Stimulated activated CD8-positive, alpha-beta memory T cell treated with anti-CD3 and anti-CD28 coated beads, Interleukin-7, amount 100 ng/mL, for 24 hours (primary cell): ENCODE measurements around the gene NXN.
"Not testable (repeated sequence)": the region's sequence is repeated elsewhere in the genome, so short reads cannot be mapped to it uniquely, and the experiment has no call there.

ENCODE experiments used
- DNase-seq: peaks from one replicate; pipeline ENCODE4 v3.0.0-alpha.2; 2020; ENCODE audit warnings: low read depth

Gene NXN

DNA sequence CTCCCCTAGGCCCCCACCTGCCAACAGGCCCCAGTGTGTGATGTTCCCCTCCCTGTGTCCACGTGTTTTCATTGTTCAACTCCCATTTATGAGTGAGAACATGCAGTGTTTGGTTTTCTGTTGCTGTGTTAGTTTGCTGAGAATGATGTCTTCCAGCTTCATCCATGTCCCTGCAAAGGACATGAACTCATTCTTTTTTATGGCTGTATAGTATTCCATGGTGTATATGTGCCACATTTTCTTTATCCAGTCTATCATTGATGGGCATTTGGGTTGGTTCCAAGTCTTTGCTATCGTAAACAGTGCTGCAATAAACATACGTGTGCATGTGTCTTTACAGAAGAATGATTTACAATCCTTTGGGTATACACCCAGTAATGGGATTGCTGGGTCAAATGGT, 150.0 kb downstream of the NXN start:
- DNase-seq, result not testable (repeated sequence)

DNA sequence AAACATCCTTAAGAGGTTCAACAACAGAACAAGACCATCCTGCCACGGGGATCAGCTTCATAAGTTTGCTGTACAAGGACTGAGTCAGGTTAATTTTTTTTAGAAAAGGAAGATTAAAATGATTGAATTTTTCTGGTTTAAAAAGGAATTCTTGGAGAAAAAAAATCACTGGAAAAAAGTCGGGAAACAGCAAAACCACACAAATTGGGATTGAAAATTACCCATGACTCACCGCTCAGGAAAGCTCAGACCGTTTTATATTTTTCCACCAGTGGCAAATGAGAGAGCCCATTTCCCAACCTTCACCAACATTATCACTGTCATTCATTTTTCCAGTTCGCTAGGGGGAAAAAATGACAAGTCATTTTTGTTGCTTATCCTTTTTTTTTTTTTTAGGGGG, 150.8 kb downstream of the NXN start:
- DNase-seq, result no peak

DNA sequence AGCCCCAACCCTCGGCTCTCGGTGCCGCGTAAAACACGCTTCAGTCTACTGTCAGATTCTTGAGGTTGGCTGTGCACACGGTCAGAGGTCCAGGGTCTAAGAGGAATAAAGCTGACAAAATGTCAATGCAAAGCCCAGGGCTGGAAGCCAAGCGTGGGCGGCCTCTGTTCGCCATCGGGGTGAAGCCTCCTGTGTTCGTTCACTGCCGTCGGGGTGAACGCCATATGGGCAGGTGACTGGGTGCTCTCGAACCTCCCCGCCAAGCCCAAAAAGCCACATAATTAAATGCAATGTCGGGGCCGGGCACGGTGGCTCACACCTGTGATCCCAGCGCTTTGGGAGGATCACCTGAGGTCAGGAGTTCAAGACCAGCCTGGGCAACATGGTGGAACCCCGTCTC, 152.8 kb downstream of the NXN start:
- no peak for DNase-seq

DNA sequence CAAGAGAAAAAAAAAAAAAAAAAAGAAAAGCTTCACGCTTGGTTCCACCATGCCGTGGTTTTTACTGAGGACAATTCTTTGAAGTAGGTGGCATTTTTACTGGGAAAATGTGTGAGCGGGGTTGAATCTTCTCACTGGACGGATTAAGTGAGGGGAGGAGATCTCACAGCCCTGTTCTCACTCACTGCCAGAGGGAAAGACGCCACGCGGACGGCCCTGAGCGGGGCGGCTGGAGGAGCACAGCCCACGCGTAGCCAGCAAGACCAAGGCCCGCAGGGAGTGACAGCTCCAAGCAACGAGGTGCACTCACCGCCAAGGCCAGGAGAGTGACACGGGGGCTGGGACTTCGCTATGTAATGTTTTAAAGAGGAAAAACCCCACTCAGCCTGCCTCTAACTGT, 154.4 kb downstream of the NXN start:
- no peak for DNase-seq

DNA sequence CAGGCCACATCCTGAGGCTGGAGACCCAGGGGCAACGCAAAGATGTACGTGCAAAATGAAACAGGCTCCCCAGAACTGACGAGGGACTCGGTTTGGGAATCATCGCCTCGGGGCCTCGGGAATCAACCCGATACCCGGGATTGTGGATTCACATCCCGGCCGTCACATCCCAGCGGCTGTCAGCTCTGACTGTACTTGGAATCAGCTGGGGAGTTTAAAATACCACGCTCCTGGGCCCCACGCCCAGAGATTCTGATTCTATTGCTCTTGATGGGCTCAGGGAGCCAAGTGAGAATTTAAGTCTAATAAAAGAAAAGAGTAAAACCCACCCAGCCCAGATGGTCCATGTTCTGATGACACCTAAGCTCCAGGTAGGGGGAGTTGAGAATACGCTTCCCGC, 155.2 kb downstream of the NXN start:
- no peak for DNase-seq

DNA sequence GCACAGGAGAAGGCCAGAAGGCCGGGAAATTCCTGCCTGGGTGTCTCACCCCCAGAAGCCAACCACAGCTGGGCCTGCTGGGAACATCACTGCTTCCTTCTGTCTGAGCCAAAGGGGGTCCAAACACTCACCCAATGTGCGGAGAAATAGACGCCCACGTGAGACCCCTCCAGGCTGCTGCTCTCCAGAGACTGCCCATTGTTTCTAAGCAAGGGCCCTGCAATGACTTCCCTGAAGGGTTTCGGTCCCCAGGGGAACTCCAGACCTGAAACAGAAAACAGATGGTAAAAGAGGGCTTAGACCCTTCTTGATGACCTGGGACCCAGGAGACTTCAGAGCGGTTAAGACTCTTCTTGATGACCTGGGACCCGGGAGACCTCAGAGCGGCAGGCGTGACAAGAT, 156.1 kb downstream of the NXN start:
- no peak for DNase-seq

DNA sequence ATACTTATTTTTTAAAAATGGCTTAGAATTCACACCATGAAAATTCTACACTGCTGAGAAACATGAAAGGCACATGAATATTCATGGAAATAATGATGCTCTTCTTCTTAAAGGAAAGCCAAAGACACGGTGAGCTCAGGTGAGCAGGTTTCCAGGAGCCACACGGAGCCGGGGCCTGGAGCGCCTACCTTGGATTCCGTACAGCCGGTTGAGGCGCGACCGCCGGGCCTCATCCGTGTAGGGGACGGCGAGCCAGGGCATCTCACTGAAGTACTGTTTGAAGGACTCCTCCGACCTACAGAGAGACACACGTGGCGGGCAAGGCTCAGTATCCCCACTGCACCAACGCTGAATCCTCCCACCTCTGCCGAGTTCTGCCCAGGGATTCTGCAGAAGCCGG, 160.3 kb downstream of the NXN start:
- DNase-seq, result no peak

DNA sequence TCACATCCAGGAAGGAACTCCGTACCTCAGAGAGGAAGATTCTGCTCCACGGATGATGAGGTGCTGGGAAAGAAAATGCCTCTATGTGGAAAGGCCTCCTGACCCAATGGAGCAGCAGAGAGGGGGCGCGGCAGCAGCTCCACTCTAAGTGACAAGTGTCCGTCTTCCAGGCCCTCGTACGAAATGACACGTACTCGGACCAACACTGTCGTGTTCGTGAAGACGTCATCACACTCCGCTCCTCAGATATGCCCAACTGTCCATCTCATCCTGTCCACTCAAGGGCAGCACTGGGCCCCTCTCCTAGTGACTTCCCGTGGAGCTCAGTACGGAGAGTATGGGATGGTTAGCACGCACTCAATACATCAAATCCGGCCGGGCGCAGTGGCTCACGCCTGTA, 165.2 kb downstream of the NXN start:
- DNase-seq, result no peak

DNA sequence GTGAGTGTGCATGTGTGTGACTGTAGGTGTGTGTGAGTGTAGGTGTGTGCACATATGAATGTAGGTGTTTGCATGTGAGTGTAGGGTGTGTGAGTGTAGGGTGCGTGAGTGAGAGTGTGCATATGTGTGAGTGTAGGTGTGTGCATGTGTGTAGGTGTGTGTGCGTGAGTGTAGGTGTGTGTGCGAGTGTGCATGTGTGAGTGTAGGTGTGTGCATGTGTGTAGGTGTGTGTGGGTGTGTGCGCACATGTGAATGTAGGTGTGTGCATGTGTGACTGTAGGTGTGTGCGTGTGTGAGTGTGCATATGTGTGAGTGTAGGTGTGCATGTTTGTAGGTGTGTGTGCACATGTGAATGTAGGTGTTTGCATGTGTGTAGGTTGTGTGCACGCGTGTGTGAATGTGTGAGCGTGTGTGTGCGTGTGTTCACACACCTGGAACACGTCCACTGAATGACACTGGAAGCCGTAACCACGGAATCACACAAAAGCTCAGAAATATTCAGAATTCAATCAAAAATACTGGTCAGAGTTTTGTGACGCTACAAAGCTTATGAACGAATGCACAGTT, 166.9 kb downstream of the NXN start:
- DNase-seq, result no peak

DNA sequence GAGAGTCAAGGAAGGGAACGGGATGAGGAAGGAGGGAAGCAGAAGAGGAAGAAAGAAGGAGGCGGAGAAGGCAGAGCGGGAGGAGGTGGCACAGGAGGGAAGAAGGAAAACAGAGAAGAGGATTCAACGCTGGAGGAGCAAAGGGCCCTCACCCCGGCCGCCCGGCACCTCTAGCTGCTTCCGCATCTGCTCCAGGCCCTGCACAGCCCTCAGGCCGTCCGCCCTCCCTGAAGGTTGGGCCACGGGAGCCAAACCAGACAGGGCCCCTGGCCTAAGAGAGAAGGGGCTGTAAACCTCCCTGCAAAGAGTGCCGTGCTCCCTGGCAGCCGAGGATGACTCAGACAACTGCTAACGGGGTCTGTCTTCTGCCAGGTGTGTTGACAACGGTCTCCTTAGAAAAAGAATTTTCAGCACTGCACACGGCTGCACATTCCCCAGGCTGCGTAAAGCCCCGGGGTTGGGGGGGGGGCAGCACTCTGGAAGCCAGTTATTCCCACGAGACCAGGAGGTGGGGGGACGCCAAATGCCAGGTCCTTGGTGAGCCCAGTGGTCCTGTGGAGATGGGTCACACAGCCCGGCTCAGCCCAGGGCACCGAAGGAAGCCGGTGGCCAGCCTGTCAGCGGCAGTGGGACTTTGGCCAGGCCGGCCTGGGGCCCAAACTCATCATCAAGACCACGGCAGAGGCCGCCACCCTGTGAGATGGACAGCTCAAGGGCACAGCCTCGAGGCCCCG, 168.4 kb downstream of the NXN start:
- DNase-seq, result no peak

DNA sequence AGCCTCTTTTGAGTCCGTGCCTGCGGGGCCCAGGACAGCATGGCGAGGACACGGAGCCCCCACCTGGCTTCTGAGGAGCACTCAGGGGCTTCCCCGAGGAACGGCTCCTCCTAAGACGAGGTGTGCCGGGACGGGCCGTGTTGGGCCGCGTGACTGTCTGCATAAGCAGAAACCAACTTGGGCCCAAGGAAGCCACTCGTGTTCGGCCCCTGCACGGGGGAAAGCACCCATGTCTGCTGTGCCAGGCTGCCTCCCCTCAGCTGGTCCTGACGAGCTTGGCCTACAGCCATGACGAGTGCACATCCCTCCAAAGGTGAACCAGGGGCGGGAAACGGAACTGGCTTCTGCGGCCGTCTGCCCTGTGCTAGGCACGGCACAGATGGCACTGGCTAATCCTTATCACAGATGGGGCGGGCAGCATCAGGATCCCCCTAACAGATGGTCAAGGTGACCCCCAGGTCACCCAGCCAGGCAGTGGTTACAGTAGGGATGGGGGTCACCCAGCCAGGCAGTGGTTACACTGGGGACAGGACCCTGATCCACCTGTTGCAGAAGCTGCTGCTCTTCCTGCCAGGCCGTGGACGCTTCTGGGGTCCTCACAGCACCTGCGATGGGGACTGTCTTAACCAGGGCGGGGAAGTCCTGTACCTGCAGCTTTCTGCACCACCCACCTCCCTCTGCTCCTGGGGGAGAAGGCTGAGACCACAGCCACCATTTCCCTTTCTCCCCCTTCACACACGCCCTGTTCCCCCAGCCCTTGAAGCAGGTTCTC, 171.9 kb downstream of the NXN start:
- DNase-seq, result no peak

DNA sequence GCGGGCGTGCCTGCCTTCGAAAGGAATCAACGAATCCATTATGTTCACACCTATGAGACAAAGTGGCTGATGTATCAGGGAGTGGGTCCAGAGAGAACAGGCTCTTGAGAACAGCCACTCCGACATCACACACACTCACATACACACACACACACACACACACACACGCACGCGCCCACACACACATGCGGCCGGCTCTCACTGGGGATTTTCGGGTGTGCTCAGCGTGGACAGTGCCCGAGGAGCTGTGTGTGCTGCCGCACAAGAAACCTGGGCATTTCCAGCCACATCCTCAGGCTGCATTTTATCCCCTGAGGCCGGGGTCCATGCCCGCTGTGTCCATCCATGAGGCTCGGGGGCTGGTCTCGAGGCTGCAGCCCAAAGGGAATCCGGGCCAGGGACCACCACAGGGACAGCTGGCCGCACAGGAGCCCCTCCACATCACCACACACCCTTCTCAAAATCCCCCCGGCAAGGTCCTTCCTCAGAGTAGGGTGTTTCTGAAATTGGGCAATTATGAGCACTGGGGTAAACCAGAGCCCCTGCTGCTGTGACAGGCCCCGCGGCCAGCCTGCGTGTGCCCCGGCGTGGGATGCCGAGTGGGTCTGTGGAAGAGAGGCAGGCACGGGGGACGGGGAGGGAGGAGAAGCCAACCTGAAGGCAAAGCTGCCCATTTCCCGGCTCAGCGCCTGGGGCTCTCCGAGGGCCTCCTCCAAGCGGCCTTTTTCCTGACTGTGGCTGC, 172.6 kb downstream of the NXN start:
- no peak for DNase-seq

DNA sequence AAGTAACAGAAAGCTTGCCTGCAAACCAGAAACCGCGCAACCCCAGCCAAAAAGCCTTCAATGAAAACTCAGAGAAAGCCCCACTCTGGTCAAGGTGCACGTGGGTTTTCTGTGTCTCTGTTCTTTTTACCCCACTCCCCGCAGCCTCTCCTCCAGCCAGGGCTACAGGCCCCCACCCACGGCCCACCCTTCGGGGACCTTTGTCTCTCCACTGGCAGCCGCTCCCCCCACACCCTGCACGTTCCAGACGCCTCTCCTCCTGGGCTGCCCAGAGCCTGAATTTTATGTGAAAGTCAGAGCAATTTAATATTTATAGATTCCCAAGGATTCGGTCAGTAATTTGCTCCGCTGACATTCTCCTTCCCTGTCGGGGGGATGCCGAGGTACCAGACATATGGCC, 173.2 kb downstream of the NXN start:
- DNase-seq, result no peak

DNA sequence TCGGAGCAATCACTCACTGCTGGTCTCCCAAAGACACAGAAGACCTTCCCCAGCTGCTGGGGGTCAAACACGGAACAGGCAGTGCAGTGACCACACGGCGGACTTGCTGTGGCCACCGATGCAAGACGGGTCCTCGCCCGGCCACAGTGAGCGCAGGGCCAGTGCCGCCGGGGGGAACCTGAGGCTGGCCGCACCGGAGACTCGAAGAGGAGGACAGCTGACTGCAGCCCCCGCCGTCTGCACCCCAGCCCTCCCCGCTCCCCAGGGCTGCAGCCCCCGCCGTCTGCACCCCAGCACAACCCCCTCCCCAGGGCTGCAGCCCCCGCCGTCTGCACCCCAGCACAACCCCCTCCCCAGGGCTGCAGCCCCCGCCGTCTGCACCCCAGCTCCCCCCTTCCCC, 173.7 kb downstream of the NXN start:
- not testable (repeated sequence) for DNase-seq

DNA sequence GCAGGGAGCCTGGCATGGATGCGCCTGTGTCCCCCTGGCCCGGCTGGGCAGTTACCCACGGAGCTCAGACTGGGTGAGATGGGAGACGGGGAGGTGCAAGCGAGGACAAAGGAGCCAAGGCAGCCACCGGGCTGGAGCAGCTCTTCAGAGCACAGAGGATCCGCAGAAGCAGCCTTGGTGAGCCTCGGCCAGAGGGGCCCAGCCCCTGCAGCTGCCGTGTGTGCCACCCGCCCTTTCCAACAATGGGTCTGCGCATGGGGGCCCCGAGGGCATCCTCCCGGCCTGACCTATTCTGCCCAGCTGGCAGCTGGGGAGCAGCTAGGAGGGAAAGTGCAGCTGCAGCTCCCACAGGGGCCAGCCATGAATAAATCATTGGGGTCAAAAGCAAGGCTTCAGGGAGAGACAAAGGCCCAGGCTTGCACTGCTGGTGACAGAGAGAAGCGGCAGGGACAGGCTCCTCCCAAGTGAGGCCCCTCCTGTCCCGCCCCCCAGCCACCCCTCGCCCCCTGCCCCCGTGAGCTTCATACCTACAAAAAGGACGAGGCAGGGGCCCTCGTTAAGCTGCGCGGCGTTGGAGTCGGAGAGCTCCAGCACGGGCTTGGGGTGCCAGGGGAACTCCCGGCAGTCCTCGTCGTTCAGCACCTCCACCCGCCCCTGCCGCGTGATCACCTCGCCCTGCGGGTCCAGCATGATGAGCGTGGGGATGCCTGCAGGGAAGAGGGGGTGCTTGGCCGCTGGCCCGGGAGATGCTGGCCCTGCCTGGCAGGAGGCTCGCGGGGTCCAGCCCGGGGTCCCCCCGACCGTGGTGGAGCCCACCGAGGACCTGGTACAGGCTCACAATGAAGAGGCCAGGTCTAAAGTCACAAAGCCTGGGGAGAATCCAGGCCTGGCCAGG, 174.8 kb downstream of the NXN start:
- DNase-seq, result no peak

DNA sequence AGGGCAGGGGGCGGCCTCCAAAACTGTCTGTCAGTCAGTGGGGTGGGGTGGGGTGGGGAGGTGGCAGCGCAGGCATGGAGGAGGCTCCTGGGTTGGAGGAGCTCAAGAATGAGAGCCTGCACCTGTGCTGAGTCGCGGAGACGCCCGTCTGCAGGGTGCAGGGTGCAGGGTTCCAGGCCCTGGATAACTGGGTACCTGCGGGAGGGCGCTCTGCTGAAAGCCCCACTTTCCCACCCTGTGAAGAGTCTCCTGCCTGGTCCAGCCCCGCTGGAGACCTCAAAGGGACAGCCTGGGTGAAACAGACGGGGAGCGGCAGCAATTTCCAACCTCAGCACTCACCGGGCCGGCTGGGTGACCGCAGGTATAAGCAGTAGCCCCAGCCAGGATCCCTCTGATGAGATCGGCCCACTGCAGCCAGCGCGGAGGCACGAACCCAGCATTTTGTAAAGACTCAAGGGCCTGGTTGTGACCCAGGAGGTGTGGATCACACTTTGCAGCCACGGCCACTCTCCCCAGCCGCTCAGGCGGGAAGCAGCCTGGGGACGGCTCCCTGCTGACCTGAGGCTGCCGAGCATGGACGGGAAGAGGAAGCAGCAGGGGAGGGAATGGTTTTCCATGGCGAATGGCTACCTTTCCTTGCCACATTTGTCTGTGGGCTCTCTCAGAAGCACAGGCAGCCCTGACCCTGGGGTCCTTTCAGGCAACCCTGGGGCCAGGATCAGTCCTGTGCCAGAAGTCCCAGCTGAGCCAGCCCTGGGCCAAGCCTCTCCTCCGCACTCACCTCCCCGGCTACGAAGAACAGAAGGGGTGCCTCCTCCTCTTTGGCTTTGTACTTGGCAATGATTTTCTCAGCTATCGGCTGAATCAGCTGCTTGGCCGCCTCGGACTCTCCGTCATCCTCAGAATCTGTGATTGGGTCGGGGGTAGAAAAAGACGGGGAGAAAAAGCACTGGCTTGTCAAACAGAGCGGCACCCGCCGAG, 176.4 kb downstream of the NXN start:
- DNase-seq, result no peak

DNA sequence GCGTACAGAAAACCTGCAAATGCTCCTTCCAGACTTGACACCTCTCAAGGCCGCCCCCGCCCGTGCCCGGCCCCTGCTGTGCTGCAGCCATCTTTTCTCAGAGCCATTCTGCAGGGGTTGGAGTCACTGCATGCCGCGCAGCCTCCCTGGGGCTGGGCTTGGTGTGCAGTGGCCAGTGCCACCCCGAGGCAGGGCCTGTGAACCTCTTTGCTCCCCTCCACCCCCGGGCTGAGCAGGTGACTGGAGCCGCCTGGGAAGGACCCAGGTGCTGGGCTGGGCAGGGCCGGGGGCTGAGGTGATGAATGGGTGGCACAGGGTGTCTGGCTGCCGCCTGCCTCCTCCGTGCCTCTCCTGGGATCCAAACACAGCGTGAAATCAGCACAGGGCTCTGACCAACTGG, 177.1 kb downstream of the NXN start:
- no peak for DNase-seq

DNA sequence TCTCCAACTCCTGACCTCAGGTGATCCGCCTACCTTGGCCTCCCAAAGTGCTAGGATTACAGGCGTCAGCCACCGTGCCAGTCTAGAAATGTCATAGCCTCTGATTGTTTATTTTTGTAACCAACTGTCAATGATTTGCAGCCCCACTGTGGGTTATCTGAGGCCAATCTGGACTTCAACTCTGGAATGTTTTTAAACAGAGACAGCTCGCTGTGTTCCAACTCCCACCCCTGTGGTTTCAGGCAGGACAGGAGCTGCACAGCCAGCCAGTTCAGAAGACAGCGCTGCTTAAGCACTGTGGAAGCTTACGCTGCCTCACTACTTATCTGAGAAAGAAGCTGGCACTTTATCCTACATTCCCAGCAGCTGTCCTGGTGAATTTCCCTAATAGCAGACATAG, 177.9 kb downstream of the NXN start:
- DNase-seq, result no peak

DNA sequence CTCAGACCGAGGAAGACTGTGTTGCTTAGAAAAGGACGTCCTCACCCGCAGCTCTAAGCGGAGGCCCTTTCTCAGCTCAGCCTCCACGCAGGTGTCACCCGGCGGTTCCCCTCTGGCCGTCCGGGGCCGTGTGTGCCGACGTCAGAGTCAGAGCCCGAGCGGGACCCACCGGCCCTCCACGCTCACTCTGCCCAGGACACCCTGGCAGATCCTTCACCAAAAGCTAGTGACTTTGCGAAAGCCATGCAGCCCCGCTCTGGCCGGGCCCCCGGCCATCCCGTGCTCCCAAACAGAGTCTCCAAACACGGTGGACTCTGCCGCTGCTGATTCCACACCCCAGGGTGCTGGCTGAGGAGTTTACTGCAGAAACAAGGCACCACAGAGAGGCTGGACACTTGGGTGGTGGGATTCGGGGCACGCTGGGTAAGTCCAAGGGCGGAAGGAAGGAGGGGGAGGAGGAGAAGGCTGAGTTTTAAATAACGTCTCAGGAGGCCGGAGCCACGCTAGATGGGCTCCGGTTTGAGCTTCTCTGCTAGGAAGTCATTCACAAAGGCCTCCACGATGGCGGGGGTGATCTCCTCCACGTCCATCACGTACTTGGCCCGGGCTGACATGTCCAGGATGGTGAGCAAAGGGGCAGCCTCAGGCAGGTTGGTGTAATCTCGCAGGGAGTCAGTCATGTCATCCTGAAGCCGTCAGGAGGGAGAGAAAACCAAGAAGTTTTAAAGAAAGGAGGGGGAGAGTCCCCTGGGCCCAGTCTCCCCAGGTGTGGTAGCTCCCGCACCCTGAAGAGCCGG, 178.9 kb downstream of the NXN start:
- DNase-seq, result no peak

DNA sequence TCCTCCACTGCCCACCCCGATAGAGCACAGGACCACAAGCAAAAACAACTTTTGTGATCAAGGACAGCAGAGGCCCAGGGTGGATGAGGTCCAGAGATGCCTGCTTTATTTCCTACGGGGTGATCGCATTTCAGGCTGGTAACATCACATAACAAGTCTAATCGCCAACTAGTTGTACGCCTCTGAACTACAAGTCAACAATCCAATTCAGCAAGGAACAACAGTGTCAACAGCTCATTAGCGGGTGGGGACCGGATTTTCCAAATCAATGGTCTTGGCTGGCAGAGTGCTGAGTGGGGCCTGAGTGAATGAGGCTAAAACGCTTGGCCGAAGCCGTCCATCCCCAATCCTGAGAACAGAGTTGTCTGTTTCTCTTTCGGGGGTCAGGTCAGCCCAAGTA, 180.3 kb downstream of the NXN start:
- DNase-seq, result no peak
